GM19324 (cell line): ENCODE results near the gene ENTPD6.

Experiments
- ATAC-seq: cut with Tn5 transposase; IDR thresholded peaks from one replicate; pipeline ENCODE4 v1.9.1; 2021; ENCODE audit warnings: mild to moderate bottlenecking, moderate library complexity; ENCODE audit not compliant: unreplicated experiment, low FRiP score

The ENTPD6 gene

GRCh38 chr20:25273541-25274358 lies 78.2 kb downstream of the ENTPD6 start:
- no peak for ATAC-seq

- ATAC-seq: no peak
These were observed 79.0 kb downstream of the ENTPD6 start for GRCh38 chr20:25274481-25274880.

DNA sequence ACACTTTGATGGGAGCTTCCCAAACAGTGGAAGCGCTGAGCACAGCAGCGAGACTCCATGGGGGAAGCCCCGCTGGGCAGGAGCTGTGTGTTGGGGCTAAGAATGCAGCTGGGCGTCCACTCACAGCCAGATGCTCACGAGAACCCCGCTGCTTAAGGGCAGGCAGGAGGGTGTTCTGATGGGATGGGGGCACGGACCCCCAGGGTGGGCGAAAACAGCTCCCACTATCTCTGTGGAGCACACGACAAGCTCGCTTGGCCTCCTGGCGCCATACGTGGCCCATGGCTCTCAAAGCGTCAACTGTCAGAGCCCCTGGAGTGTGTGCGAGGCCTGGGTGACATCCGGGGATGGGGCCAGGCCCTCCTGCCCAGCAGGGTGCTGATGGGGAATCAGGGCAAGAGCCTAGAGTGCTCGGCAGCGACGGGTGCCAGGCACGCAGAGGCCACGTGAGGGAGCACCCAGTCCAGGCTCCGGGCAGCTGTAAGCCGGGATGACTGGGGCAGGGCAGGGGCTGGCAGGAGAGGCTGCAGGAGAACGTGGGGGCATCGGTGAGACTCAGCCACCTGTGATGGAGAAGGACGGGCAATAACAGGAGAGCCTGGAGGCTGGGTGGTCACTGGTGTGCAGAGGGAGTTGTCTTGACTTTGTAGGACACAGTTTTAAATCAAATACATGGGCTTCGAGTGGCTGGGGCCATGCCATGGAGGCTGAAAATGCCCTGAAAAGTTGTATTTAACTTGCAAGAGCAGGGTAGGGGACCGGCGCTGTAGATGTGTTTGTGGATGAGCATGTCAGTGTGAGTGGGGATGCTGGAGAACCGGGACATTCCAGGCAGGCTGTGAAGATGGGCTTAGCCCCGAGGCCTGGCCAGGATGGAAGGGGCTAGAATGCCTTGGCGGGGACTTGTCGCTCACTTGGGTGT lies 79.6 kb downstream of the ENTPD6 start:
- no peak for ATAC-seq

DNA sequence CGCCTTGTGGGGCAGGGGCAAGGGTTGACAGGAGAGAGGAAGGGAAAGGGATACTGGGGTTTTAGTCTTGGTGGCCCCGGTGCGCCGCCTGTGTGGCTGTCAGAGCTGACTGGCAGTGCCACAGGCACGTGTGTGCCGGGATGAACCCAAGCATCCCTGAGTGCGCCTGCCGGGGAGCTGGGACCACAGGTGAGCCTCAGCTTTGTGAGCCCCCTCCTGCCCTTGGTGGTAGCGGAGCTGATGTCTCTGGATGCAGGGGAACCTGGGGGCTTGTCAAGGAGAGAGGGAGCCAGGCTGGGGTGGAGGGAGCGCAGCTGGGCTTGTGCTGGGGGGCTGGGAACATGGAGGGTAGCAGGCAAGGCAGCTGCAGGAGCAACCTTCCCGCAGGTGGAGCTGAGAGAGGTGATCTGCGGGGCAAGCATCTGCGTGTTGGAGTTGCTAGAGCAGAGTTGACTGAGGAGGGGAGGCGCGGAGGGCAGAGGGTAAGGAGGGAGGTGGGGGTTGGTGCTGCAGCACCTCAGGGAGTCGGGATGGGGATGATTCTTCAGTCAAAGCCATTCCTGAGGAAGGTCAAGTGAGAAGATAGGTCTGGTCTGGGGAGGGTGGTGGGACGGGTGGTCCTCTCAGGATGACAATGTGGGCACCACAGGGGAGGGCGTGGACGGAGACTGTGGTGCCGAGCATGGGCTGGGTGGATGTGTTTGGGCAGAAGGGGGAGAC lies 80.5 kb downstream of the ENTPD6 start:
- no peak for ATAC-seq
